ENCODE data around the gene XIRP2. TPM values are rescaled to one million over a fixed set of nuclear protein-coding genes. Genes with fewer than 3 reads are reported as not detected.

XIRP2 gene
- total RNA-seq, 4 donors from 2014 or later = 266 to 3,644 (median 977) TPM

GRCh38 chr2:167294776-167295140, 406.5 kb downstream of the XIRP2 start:
- peaks cover 10 to 21% of the 10 kb centered on the region in 2 donors for H3K4me1 ChIP-seq
- no peak for ATAC-seq
- no peak overlapping the region for H3K27ac ChIP-seq
- no peak for DNase-seq
- H3K27me3 ChIP-seq = peaks cover 47 to 53% (median 52%) of the 10 kb centered on the region in 3 donors
- H3K9me3 ChIP-seq = no peaks in the 10 kb centered on the region
- H3K4me3 ChIP-seq = peak overlapping the region; percentile 78 to 96 (median 85)
- no peak for TF ChIP-seq POLR2A (IDR thresholded peaks at IDR 0.05)
- TF ChIP-seq CTCF (IDR thresholded peaks at IDR 0.05 in 4 of 5, conservative IDR thresholded peaks at IDR 0.05 in 1 of 5) = no peak
- no peaks in the 10 kb centered on the region for H3K36me3 ChIP-seq
- in situ Hi-C loops (cut with MboI; ENCODE audit: low sequenced_read_pairs in 4 of 4) (no loop called here), intact Hi-C loops (cut with DNase I; ENCODE audit: low total_unique reads) (loop anchor here (10.0 kb wide), 1 partner anchor 820 kb away; no protein-coding TSS in a partner anchor)

- peaks cover 10 to 21% of the 10 kb centered on the region in 2 donors for H3K4me1 ChIP-seq
- H3K9me3 ChIP-seq = no peaks in the 10 kb centered on the region
- no peak overlapping the region for H3K4me3 ChIP-seq
- TF ChIP-seq POLR2A (IDR thresholded peaks at IDR 0.05) (no peak), CTCF (IDR thresholded peaks at IDR 0.05 in 4 of 5, conservative IDR thresholded peaks at IDR 0.05 in 1 of 5) (no peak)
- no peak for DNase-seq
- no peak overlapping the region for H3K27ac ChIP-seq
- in situ Hi-C loops (cut with MboI; ENCODE audit: low sequenced_read_pairs in 4 of 4) = no loop called here
- H3K36me3 ChIP-seq = no peaks in the 10 kb centered on the region
- H3K27me3 ChIP-seq = peaks cover 47 to 53% (median 52%) of the 10 kb centered on the region in 3 donors
- intact Hi-C loops (cut with DNase I; ENCODE audit: low total_unique reads) = loop anchor here (10.0 kb wide), 1 partner anchor 818 kb away; no protein-coding TSS in a partner anchor
- no peak for ATAC-seq
These were observed 409.0 kb downstream of the XIRP2 start for GRCh38 chr2:167297292-167297691.

GRCh38 chr2:167298017-167298416, 409.7 kb downstream of the XIRP2 start:
- Histone ChIP-seq H3K9me3 (no peaks in the 10 kb centered on the region), H3K36me3 (no peaks in the 10 kb centered on the region), H3K4me1 (peaks cover 10 to 21% of the 10 kb centered on the region in 2 donors), H3K4me3 (no peak overlapping the region), H3K27me3 (peaks cover 47 to 53% (median 52%) of the 10 kb centered on the region in 3 donors), H3K27ac (no peak overlapping the region)
- in situ Hi-C loops (cut with MboI; ENCODE audit: low sequenced_read_pairs in 4 of 4) (no loop called here), intact Hi-C loops (cut with DNase I; ENCODE audit: low total_unique reads) (loop anchor here (10.0 kb wide), 1 partner anchor 817 kb away; no protein-coding TSS in a partner anchor)
- DNase-seq (no peak), ATAC-seq (no peak)
- TF ChIP-seq CTCF (IDR thresholded peaks at IDR 0.05 in 4 of 5, conservative IDR thresholded peaks at IDR 0.05 in 1 of 5) (no peak), POLR2A (IDR thresholded peaks at IDR 0.05) (no peak)
